ENCODE measurements around the gene ZNF541.
A peak's percentile ranks its signal among the peaks of the same experiment; 100 is the strongest.
"Not testable (repeated sequence)": the region's sequence is repeated elsewhere in the genome, so short reads cannot be mapped to it uniquely, and the experiment has no call there.

ZNF541 gene

GRCh38 chr19:47600246-47601179 lies 27.6 kb upstream of the ZNF541 start:
- DNase-seq, result peak; percentile 100

DNA sequence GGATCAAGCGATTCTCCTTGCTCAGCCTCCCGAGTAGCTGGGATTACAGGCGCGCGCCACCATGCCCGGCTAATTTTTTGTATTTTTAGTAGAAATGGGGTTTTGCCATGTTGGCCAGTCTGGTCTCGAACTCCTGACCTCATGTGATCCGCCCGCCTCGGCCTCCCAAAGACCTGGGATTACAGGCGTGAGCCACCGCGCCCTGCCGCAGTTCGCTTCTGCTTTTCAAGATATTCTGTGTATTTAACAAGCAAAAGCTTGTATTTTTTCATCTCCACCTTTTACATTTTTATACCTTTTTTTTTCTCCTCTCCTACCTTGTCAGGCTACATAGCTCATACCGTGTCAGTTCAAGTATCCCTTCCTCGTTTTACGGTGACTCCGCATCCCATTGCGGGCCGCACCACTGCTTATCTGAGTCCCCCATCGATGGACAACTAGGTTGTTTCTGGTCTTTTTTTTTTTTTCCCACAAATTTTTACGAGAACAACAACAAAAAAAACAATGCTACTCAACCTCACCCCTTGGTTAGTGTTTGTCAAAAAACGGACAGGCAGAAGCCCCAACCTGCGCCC lies 26.8 kb upstream of the ZNF541 start:
- DNase-seq, result not testable (repeated sequence)

- peak; percentile 47 for DNase-seq
These were observed 25.7 kb upstream of the ZNF541 start for GRCh38 chr19:47598407-47599349.

DNA sequence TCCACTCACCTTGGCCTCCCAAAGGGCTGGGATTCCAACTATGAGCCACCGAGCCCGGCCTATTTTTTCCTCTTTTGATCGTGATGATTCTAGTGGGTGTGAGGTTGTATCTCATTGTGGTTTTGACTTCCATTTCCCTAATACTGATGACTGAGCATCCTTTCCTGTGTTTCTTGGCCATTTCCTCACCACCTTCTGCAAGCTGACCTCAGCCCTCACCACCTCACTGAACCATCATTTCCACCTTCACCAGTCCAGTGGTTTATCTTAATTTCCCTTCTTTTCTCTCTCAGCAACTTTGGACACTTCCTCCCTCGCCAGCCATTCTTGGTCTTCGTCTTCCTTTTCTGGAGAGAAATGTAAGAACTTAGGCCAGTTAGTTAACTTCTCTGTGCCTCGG lies 23.0 kb upstream of the ZNF541 start:
- DNase-seq, result no peak

DNA sequence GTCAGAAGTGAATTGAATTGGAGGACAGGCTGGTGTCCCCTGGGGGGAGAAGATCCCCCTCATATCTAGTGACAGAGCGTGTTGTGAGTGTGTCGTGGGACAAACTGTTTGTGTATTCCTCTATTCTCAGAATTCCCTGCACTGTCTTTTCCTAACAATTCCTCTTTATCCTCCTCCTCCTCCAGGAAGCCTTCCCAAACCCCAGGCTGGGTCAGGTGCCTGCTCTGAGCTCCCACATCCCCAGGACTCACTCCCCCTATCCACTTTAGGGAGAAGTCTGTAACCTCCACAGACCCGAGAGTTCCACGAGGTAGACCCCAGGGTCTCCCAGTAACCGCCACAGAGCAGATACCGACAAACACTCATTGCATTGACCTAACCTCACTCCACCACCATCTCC lies 20.9 kb upstream of the ZNF541 start:
- DNase-seq, result no peak

DNA sequence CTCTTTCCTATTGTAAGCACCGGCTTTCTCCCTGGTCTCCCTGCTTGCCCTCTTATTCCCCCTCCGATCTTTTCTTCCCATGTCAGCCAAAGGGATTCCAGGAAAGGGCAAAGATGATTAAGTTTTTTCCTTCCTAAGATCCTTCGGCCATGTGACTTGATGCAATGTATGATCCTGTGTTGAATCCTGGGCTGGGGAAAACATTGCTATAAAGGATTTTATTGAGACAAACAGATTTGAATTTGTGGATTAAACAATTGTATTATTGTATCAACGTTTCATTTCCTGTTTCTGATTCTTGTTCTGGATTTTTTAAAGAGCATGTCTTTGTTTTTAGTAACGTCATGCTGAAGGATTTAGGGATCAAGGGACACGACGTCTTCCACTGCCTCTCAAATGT lies 16.9 kb upstream of the ZNF541 start:
- no peak for DNase-seq

GRCh38 chr19:47587295-47587694 lies 14.3 kb upstream of the ZNF541 start:
- DNase-seq, result no peak

DNA sequence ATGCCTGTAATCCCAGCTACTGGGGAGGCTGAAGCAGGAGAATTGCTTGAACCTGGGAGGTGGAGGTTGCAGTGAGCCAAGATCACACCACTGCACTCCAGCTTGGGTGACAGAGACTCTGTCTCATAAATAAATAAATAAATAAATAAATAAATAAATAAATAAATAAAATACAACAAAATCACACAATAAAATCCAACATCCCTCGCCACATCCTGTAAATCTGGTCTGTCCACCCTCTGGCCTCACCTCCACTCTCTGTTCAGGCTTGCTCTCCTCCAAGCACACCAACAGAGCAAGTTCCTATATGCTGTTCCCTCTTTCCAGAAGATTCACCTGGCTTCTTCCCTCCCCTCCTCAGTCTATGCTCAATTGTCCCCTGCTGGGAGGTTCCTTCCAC lies 10.2 kb upstream of the ZNF541 start:
- DNase-seq, result not testable (repeated sequence)

DNA sequence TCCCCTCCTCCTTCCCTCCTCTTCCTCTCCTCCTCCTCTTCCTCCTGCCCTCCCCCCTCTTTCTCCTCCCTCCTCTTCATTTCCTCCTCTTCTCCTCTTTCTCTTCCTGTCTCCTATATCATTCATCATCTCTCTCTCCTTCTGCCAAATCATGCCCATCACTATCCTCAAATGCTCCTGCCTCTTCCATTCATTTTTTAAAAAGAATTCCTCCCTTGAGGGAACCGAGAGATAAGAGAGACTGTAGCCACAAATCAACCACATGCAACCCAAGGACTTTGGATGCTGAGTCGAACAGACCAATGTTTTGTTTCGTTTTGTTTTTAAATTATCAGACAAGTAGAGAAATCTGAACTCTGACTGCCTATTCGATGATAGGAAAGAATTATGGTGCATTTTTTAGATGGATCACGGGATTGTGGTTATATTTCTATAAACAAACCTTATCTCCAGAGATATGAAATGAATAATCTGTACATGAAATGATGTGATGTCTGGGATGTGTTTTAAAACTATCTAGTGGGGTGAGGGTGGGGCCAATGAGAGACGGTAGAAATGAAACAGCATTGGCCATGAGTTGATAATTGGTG lies 9.5 kb upstream of the ZNF541 start:
- no peak for DNase-seq

DNA sequence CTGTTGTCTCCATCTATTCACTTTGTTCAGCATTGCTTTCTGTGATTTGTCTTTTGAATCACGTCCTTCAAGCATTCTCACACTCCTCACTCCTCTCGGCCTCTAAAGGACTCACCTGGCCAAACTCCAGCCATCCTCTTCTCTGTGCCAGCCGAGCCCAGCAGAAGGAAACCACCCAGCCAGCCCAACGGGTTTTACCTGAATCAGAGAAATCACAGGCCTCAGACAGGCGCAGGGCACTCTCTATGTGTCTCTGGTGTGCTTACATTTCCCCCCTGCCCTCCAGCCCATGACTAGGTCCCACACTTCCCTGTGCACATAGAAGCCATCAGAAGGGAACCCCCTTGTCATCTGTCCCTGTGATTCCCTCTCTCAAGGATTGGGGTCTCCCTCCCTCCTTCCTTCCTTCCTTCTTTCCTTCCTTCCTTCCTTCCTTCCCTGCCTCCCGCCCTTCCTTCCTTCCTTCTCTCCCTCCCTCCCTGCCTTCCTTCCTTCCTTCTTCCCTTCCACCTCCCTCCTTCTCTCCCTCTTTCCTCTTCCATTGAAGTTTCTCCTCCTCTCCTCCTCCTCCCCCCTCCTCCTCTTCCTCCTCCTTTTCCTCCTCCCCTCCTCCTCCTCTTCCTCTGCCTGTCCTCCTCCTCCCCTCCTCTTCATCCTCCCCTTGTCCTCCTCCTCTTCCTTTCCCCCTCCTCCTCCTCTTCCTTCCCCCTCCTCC lies 8.8 kb upstream of the ZNF541 start:
- no peak for DNase-seq

DNA sequence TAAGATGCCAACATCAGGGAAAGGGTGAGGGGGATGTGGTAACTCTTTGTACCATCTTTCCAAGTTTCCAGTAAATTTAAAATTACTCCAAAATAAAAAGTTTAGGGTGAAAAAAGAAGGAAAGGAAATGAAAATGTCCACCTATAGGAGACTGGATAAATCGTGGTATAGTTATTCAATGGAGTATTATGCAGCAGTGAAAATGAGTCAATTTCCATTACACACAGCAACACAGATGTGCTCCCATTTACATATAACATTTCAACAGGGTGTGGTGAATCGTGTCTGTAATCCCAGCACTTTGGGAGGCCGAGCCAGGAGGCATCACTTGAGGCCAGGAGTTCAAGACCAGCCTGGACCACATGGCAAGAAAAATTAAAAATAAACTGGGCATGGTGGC lies 7.4 kb upstream of the ZNF541 start:
- no peak for DNase-seq

DNA sequence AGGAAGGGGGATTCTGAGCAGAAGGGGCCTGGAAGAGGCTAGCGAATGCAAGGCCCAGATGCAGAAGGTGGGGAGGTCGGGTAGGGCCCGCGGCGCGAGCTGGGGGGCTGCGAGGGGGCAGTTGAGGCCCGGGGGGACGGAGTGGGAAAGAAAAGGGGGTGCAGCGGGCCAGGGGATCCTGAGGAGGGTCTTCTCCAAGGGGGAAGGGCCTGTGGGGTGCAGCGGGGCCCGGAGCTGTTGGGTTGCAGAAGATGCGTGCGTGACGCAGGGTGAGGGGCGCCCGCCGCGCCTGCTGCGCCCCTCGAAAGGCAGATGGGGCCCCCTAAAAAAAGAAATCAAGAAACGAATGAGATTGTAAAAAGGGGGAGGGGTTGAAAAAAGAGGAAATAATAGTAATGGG lies 313 bp downstream of the ZNF541 start:
- no peak for DNase-seq

- DNase-seq, result no peak
These were observed 3.6 kb downstream of the ZNF541 start for GRCh38 chr19:47569331-47569730.

DNA sequence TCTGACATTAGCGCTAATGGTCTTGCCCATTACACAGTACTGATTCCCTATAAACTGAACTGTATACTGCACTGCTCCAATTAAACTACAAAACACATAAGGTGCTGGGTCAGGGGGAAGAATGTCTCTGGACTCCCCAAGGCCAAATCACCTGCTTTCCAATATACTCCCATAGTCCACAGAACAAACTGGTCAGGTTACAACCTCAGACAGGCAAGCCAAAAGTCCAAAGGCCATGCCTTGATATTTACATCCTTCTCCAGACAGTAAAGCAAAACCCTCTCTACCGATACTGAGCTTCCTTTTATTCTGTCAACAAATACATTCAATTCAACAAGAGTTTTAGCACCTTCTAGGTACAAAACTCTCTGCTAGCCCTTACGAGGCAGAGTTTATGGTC lies 8.9 kb downstream of the ZNF541 start:
- DNase-seq, result no peak

DNA sequence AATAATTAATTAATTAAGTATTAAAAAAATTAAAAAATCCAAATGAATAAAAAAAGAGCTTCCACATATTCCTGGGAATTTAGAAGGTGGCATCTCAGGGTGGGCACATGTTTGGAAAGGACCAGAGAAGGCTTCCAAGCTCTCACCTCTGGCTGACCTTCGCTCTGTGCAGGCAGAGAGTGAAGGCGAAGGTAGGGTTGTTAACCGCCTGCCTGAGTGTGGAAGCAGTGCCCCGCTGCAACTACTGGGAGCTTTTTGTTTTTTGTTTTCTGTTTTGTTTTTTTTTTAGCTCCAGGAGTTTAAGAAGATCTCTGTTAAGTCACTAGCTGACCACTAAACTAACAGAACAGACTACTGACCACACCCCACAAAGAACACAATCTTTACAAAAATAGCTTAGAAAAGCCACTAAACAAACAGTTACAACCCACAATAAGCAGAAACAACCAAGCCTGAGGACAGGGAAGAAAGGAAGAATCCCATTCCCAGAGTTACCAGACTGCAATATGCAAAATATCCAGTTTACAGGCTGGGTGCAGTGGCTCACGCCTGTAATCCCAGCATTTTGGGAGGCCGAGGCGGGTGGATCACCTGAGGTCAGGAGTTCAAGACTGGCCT lies 11.4 kb downstream of the ZNF541 start:
- no peak for DNase-seq

GRCh38 chr19:47560999-47561398 lies 11.9 kb downstream of the ZNF541 start:
- no peak for DNase-seq

DNA sequence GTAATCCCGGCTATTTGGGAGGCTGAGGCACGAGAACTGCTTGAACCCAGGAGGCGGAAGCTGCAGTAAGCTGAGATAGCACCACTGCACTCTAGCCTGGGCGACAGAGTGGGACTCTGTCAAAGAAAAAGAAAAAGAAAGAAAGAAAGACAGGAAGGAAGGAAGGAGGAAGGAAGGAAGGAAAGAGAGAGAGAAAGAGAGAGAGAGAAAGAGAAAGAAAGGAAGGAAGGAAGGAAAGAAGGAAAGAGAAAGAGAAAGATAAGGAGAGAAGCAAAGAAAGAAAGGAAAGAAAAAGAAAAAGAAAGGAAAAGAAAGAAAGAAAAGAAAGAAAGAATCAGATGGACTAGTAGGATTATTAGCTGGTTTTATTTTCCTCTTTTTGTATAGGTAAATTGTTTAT lies 22.8 kb downstream of the ZNF541 start:
- no peak for DNase-seq

DNA sequence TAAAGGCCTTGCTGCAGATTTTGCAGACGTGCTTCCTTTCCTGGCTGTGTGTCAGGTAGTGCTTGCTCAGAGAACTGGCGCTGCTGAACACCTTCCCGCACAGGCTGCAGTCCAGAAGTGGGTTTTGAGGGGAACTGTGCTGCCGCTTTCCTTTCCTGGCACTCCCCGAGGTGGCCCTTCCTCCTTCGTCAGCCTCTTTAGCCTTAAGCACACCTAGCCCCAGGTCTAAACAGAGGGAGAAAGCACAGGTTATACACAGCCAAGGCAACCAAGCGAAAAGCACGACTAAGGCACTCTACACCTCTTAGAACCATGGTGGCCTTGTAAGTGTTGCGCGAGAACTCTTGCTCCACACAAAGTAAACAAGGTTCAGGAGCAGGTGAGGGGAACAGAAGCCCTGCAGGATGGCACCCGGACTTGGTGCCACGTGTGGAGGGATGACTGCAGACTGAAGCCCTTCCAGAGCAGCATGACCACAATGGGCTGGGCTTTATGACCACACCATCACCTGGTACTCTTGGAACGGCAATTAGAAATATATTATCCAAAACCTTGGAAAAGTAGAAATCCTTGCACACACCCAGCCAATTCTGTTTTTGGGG lies 23.6 kb downstream of the ZNF541 start:
- no peak for DNase-seq

DNA sequence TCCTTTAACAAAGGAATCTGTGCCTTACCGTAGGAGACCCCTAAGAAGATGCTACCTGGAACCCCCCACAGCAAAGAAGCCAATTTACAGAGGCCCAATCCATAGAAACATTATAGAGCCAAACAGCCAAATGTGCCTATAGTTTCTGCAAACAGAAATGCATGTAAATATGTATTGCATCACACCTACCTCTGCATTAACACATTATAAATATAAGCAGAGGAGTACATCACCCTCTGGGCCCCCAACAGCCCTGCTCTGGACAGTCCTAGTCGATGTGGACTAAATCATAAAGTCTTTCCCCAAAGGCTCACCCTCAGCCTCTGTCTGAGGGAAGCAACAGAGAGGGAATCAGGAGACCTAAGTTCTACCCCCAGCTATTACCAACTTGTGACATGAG lies 25.7 kb downstream of the ZNF541 start:
- DNase-seq, result no peak

- DNase-seq, result no peak
These were observed 27.6 kb downstream of the ZNF541 start for GRCh38 chr19:47545061-47545948.

All from femur (tissue), 1 donor.